WERI-Rb-1 (cell line): ENCODE results near the gene LEMD1.
A peak's percentile ranks its signal among the peaks of the same experiment; 100 is the strongest.

Experiments
- DNase-seq: peaks from one replicate; pipeline ENCODE4 v3.0.0-alpha.2; 2020
- H3K27ac ChIP-seq: fragments of 250-450 bp; sonication (Bioruptor Pico); 2 replicates; pipeline ENCODE4 v1.5.1; 2020; ENCODE audit warnings: mild to moderate bottlenecking, moderate library complexity
- H3K27me3 ChIP-seq: fragments of 250-450 bp; sonication (Bioruptor Pico); 2 replicates; pipeline ENCODE4 v1.5.1; 2021; ENCODE audit warnings: mild to moderate bottlenecking, low read depth, moderate library complexity; ENCODE audit not compliant: insufficient read depth, severe bottlenecking
- H3K36me3 ChIP-seq: fragments of 250-450 bp; sonication (Bioruptor Pico); 2 replicates; pipeline ENCODE4 v1.5.1; 2020; ENCODE audit warnings: mild to moderate bottlenecking, moderate library complexity
- H3K4me3 ChIP-seq: 2 replicates; pipeline ENCODE4 v1.5.1; 2011; ENCODE audit warnings: low read depth, mild to moderate bottlenecking, control low read depth, low read length
- H3K9me3 ChIP-seq: fragments of 250-450 bp; sonication (Bioruptor Pico); 2 replicates; pipeline ENCODE4 v1.5.1; 2021; ENCODE audit warnings: mild to moderate bottlenecking, moderate library complexity; ENCODE audit not compliant: severe bottlenecking
- CTCF ChIP-seq: IDR thresholded peaks from 2 replicates; pipeline ENCODE4 v1.5.1; 2011; ENCODE audit warnings: low read depth, mild to moderate bottlenecking, control low read depth, inconsistent platforms, low read length

LEMD1 gene, protein sequence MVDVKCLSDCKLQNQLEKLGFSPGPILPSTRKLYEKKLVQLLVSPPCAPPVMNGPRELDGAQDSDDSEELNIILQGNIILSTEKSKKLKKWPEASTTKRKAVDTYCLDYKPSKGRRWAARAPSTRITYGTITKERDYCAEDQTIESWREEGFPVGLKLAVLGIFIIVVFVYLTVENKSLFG

GRCh38 chr1:205421798-205422197 is at the start of gene LEMD1:
LEMD1 (minus strand) TSS chr1:205422056; CDS start chr1:205420536, 1,520 bp downstream.
- Histone ChIP-seq H3K36me3 (no peaks in the 10 kb centered on the region), H3K27me3 (no peaks in the 10 kb centered on the region), H3K9me3 (peaks cover 2% of the 10 kb centered on the region), H3K4me3 (no peak within 1 kb of the TSS), H3K27ac (no peak within 1 kb of the TSS)
- no peak for TF ChIP-seq CTCF
- no peak for DNase-seq

DNA sequence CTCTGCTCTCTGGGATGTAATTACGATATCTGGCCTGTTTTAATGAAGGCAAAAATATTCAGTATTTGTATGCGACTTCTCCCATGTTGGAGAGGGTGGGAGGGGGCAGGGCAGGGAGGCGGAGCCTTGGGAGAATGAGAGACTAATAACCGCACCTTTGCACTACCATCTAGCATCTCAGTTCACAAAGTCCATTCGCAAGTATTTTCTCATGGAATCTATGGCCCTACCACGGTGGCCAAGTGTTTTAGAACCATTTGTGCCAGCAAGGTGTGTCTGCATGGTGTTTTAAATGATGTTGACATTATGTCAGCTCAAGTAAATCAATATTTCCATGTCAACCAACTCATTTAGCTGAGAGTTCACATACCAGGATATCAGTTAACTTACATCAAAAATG is 48.3 kb upstream of the LEMD1 start:
- Histone ChIP-seq H3K27ac (no peak overlapping the region), H3K4me3 (no peak overlapping the region), H3K27me3 (peaks cover 33% of the 10 kb centered on the region), H3K9me3 (peaks cover 7% of the 10 kb centered on the region), H3K36me3 (no peaks in the 10 kb centered on the region)
- DNase-seq, result no peak
- no peak for TF ChIP-seq CTCF

- no peak for TF ChIP-seq CTCF
- no peaks in the 10 kb centered on the region for H3K9me3 ChIP-seq
- no peaks in the 10 kb centered on the region for H3K36me3 ChIP-seq
- DNase-seq, result no peak
- H3K27me3 ChIP-seq, result peaks cover 44% of the 10 kb centered on the region
- no peak overlapping the region for H3K27ac ChIP-seq
- H3K4me3 ChIP-seq, result no peak overlapping the region
These were observed 44.9 kb upstream of the LEMD1 start for GRCh38 chr1:205466595-205467220.

DNA sequence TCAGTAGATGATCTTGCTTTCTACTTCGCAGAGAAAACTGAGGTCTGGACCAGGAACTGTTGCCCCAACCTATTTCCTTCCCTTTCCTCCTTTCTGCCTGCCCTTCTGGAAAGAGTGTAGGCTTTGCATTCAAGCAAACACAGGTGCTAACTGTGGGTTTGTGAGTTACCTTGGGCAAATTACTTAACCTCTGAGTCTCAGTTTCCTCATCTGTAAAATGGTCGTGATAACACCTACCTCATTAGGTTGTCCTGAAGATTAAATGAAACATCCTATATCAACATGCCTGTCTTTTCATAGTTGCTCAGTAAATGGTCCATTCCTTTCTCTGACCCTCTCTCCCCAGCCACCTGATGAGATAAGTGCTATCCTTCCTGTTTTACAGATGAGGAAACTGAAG is 43.5 kb upstream of the LEMD1 start:
- H3K27ac ChIP-seq, result no peak overlapping the region
- no peak overlapping the region for H3K4me3 ChIP-seq
- H3K9me3 ChIP-seq, result no peaks in the 10 kb centered on the region
- no peak for TF ChIP-seq CTCF
- H3K36me3 ChIP-seq, result no peaks in the 10 kb centered on the region
- no peak for DNase-seq
- H3K27me3 ChIP-seq, result peaks cover 53% of the 10 kb centered on the region

GRCh38 chr1:205458777-205459566 is 37.1 kb upstream of the LEMD1 start:
- DNase-seq, result peak; percentile 43
- no peaks in the 10 kb centered on the region for H3K9me3 ChIP-seq
- H3K27me3 ChIP-seq, result peaks cover 76% of the 10 kb centered on the region
- no peaks in the 10 kb centered on the region for H3K36me3 ChIP-seq
- H3K27ac ChIP-seq, result no peak overlapping the region
- TF ChIP-seq CTCF, result no peak
- H3K4me3 ChIP-seq, result no peak overlapping the region
